ENCODE data around the gene RSPH6A. TPM values are rescaled to one million over a fixed set of nuclear protein-coding genes. Genes with fewer than 3 reads are reported as not detected.

The RSPH6A gene
- total RNA-seq, 1 experiment from 2014 or later: 0.55 TPM

DNA sequence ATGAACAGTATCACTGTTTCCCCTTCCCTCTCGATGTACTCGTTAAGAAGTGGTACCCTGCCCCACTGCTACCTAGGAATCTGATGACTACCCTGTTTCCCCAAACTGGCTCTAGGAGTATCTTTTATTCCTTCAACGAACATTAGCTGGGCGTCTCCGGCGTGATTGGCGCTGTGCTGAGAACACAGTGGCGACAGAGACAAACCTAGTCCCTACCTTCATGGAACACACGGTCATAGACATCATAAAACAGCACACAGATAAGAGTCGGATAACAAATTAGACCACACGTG, 47.1 kb upstream of the RSPH6A start:
- Mint-ChIP-seq H3K27ac (peak overlapping the region; percentile 97 to 100 (median 99)), H3K4me3 (peak overlapping the region; percentile 97 to 100), H3K36me3 (ENCODE audit: insufficient read depth in 1 of 3, low read depth in 3 of 3) (peaks cover 16 to 26% (median 18%) of the 10 kb centered on the region in 3 experiments; a peak in 6 of 7 replicates), H3K9me3 (no peaks in the 10 kb centered on the region; a peak in 1 of 5 replicates), H3K4me1 (peaks cover 34 to 42% of the 10 kb centered on the region in 2 experiments), H3K27me3 (ENCODE audit: low read depth) (no peaks in the 10 kb centered on the region; the same call in 1 of the 2 replicates)
- no peaks in the 10 kb centered on the region for H3K9me3 ChIP-seq (ENCODE audit: control insufficient read depth, low read depth, low read length)
- DNase-seq: no peak
- TF ChIP-seq, protein P1, sequence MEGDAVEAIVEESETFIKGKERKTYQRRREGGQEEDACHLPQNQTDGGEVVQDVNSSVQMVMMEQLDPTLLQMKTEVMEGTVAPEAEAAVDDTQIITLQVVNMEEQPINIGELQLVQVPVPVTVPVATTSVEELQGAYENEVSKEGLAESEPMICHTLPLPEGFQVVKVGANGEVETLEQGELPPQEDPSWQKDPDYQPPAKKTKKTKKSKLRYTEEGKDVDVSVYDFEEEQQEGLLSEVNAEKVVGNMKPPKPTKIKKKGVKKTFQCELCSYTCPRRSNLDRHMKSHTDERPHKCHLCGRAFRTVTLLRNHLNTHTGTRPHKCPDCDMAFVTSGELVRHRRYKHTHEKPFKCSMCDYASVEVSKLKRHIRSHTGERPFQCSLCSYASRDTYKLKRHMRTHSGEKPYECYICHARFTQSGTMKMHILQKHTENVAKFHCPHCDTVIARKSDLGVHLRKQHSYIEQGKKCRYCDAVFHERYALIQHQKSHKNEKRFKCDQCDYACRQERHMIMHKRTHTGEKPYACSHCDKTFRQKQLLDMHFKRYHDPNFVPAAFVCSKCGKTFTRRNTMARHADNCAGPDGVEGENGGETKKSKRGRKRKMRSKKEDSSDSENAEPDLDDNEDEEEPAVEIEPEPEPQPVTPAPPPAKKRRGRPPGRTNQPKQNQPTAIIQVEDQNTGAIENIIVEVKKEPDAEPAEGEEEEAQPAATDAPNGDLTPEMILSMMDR (conservative IDR thresholded peaks at IDR 0.05): no peak
- no peak overlapping the region for H2BK12ac ChIP-seq (ENCODE audit: insufficient read length, low read depth, low read length)
- no peak overlapping the region for H4K5ac ChIP-seq (ENCODE audit: insufficient read length, low read depth, low read length)
- peaks cover 11% of the 10 kb centered on the region; the same call in 1 of the 2 replicates for H3K79me2 ChIP-seq (ENCODE audit: insufficient read depth, low read length)
- H3K79me1 ChIP-seq (ENCODE audit: insufficient read depth, low read depth, low read length, poor library complexity, severe bottlenecking): peaks cover 3% of the 10 kb centered on the region
- H3K4ac ChIP-seq (ENCODE audit: low read depth, low read length): no peak overlapping the region
- no peaks in the 10 kb centered on the region for H4K20me1 ChIP-seq (ENCODE audit: control insufficient read depth, insufficient read depth, insufficient read length)
- H3K14ac ChIP-seq (ENCODE audit: insufficient read depth, low read length): no peak overlapping the region
- H3K4me2 ChIP-seq (ENCODE audit: insufficient read depth, insufficient read length, low read length): peak overlapping the region; percentile 75
- no peak overlapping the region for H4K91ac ChIP-seq (ENCODE audit: insufficient read length, low read depth, low read length)
- H4K8ac ChIP-seq (replicated peaks; ENCODE audit: insufficient read length, low read depth, low read length): no peak overlapping the region
- no peak overlapping the region for H2AFZ ChIP-seq (ENCODE audit: low read length)
- peak overlapping the region; percentile 49 for H3K27ac ChIP-seq (ENCODE audit: insufficient read length, low read depth, low read length)
- H3K27me3 ChIP-seq (ENCODE audit: insufficient read depth, low read length): no peaks in the 10 kb centered on the region
- H3K18ac ChIP-seq (ENCODE audit: insufficient read length, low read depth, low read length): no peak overlapping the region
- H2BK20ac ChIP-seq (ENCODE audit: low read depth, low read length, poor library complexity, severe bottlenecking): no peak overlapping the region
- peak overlapping the region; percentile 75 for H3K9ac ChIP-seq (ENCODE audit: extremely low read depth, insufficient read length, low read length)
- no peak overlapping the region for H2BK120ac ChIP-seq (ENCODE audit: low read depth, low read length, poor library complexity, severe bottlenecking)
- peaks cover 5% of the 10 kb centered on the region; the same call in 1 of the 2 replicates for H3K4me1 ChIP-seq (ENCODE audit: insufficient read depth, low read length)
- no peak overlapping the region for H3K56ac ChIP-seq (ENCODE audit: insufficient read length, low read depth, low read length)
- WGBS (ENCODE audit: extremely low coverage, insufficient read length, low lambda C conversion rate): no CpG with 5 or more reads among the region's 11 CpGs
- peaks cover 18% of the 10 kb centered on the region for H3K23me2 ChIP-seq (ENCODE audit: insufficient read length, low read depth, low read length, poor library complexity, severe bottlenecking)
- H3K23ac ChIP-seq (ENCODE audit: insufficient read length, low read depth, low read length): no peak overlapping the region
- H2BK5ac ChIP-seq (ENCODE audit: insufficient read length, low read length): no peak overlapping the region
- H2BK15ac ChIP-seq (ENCODE audit: low read depth, low read length): no peak overlapping the region
- no peak overlapping the region for H2AK5ac ChIP-seq (ENCODE audit: insufficient read length, low read length)
- no peak overlapping the region for H3T11ph ChIP-seq (ENCODE audit: low read length)

All from H9 (cell line).